ENCODE measurements around the gene BMP7. TPM values are rescaled to one million over a fixed set of nuclear protein-coding genes. Genes with fewer than 3 reads are reported as not detected.

Gene BMP7
- total RNA-seq, 1 experiment from 2014 or later = 7.5 TPM

- Histone ChIP-seq H3K4me3 (ENCODE audit: low read depth, low read length, poor library complexity, severe bottlenecking) (no peak overlapping the region), H3K9me3 (ENCODE audit: low read depth, low read length, poor library complexity, severe bottlenecking) (no peaks in the 10 kb centered on the region), H3K27me3 (replicated peaks; ENCODE audit: insufficient read depth, low read depth, low read length, poor library complexity) (peaks cover 3% of the 10 kb centered on the region), H3K27ac (ENCODE audit: low read depth, low read length, poor library complexity, severe bottlenecking) (no peak overlapping the region), H3K36me3 (ENCODE audit: insufficient read depth, low read length, poor library complexity, severe bottlenecking) (no peaks in the 10 kb centered on the region), H3K4me1 (ENCODE audit: insufficient read depth, low read length, poor library complexity, severe bottlenecking) (no peaks in the 10 kb centered on the region)
- CTCF ChIA-PET = no interaction called here
- TF ChIP-seq, protein P1, sequence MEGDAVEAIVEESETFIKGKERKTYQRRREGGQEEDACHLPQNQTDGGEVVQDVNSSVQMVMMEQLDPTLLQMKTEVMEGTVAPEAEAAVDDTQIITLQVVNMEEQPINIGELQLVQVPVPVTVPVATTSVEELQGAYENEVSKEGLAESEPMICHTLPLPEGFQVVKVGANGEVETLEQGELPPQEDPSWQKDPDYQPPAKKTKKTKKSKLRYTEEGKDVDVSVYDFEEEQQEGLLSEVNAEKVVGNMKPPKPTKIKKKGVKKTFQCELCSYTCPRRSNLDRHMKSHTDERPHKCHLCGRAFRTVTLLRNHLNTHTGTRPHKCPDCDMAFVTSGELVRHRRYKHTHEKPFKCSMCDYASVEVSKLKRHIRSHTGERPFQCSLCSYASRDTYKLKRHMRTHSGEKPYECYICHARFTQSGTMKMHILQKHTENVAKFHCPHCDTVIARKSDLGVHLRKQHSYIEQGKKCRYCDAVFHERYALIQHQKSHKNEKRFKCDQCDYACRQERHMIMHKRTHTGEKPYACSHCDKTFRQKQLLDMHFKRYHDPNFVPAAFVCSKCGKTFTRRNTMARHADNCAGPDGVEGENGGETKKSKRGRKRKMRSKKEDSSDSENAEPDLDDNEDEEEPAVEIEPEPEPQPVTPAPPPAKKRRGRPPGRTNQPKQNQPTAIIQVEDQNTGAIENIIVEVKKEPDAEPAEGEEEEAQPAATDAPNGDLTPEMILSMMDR (conservative IDR thresholded peaks at IDR 0.05; ENCODE audit: low read depth, low read length) = no peak
- no peak for TF ChIP-seq EZH2 (IDR thresholded peaks at IDR 0.05; ENCODE audit: borderline replicate concordance, low read depth, low read length, poor library complexity, severe bottlenecking)
- no peak for DNase-seq (ENCODE audit: low spot score)
- POLR2A ChIA-PET (ENCODE audit: low non-redundant PET) = no interaction called here
- BruUV-seq (replicated peaks) = no TSS peak
- intact Hi-C loops (cut with micrococcal nuclease; ENCODE audit: unreplicated experiment) = no loop called here
Measured at GRCh38 chr20:57155415-57155814, 111.0 kb downstream of the BMP7 start.

- no peak overlapping the region for H3K4me3 ChIP-seq (ENCODE audit: low read depth, low read length, poor library complexity, severe bottlenecking)
- no peak overlapping the region for H3K27ac ChIP-seq (ENCODE audit: low read depth, low read length, poor library complexity, severe bottlenecking)
- no peak for DNase-seq (ENCODE audit: low spot score)
- intact Hi-C loops (cut with micrococcal nuclease; ENCODE audit: unreplicated experiment) = no loop called here
- CTCF ChIA-PET = no interaction called here
- H3K36me3 ChIP-seq (ENCODE audit: insufficient read depth, low read length, poor library complexity, severe bottlenecking) = no peaks in the 10 kb centered on the region
- BruUV-seq (replicated peaks) = no TSS peak
- peaks cover 22% of the 10 kb centered on the region for H3K27me3 ChIP-seq (replicated peaks; ENCODE audit: insufficient read depth, low read depth, low read length, poor library complexity)
- no peaks in the 10 kb centered on the region for H3K4me1 ChIP-seq (ENCODE audit: insufficient read depth, low read length, poor library complexity, severe bottlenecking)
- H3K9me3 ChIP-seq (ENCODE audit: low read depth, low read length, poor library complexity, severe bottlenecking) = no peaks in the 10 kb centered on the region
- TF ChIP-seq EZH2 (IDR thresholded peaks at IDR 0.05; ENCODE audit: borderline replicate concordance, low read depth, low read length, poor library complexity, severe bottlenecking) = no peak
- TF ChIP-seq, protein P1 (conservative IDR thresholded peaks at IDR 0.05; ENCODE audit: low read depth, low read length) = no peak
- POLR2A ChIA-PET (ENCODE audit: low non-redundant PET) = no interaction called here
Measured at GRCh38 chr20:57153238-57153905, 113.1 kb downstream of the BMP7 start.

DNA sequence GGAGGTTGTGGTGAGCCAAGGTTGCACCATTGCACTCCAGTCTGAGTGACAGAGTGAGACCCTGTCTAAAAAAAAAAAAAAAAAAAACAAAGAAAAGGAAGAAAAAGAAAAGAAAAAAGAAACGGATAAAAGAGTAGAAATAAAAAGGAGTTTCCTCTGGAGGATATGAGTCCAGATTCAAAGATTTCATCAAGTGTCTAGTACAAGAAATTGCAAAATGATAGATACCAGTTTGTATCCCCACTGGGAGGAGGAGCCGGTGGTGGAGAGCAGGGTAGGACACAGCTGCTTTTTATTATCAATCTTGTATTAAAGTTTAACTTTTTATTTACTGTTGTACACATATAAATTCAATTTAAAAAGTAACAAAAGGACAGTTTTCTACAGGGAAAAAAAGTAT is 113.9 kb downstream of the BMP7 start:
- peaks cover 28% of the 10 kb centered on the region for H3K27me3 ChIP-seq (replicated peaks; ENCODE audit: insufficient read depth, low read depth, low read length, poor library complexity)
- intact Hi-C loops (cut with micrococcal nuclease; ENCODE audit: unreplicated experiment) = no loop called here
- H3K27ac ChIP-seq (ENCODE audit: low read depth, low read length, poor library complexity, severe bottlenecking) = no peak overlapping the region
- no peaks in the 10 kb centered on the region for H3K4me1 ChIP-seq (ENCODE audit: insufficient read depth, low read length, poor library complexity, severe bottlenecking)
- TF ChIP-seq EZH2 (IDR thresholded peaks at IDR 0.05; ENCODE audit: borderline replicate concordance, low read depth, low read length, poor library complexity, severe bottlenecking) = no peak
- TF ChIP-seq, protein P1 (conservative IDR thresholded peaks at IDR 0.05; ENCODE audit: low read depth, low read length) = no peak
- ChIA-PET CTCF (no interaction called here), POLR2A (ENCODE audit: low non-redundant PET) (no interaction called here)
- DNase-seq (ENCODE audit: low spot score) = no peak
- no peaks in the 10 kb centered on the region for H3K9me3 ChIP-seq (ENCODE audit: low read depth, low read length, poor library complexity, severe bottlenecking)
- BruUV-seq (replicated peaks) = no TSS peak
- no peaks in the 10 kb centered on the region for H3K36me3 ChIP-seq (ENCODE audit: insufficient read depth, low read length, poor library complexity, severe bottlenecking)
- H3K4me3 ChIP-seq (ENCODE audit: low read depth, low read length, poor library complexity, severe bottlenecking) = no peak overlapping the region

Measured in A673 (cell line).